ENCODE data around the gene TENM3. TPM values are rescaled to one million over a fixed set of nuclear protein-coding genes. Genes with fewer than 3 reads are reported as not detected.

The TENM3 gene
- total and polyA plus RNA-seq, 5 donors from 2014 or later = not detected

- no peaks in the 10 kb centered on the region for H3K4me1 Mint-ChIP-seq
- no peaks in the 10 kb centered on the region for H3K36me3 Mint-ChIP-seq
- no peaks in the 10 kb centered on the region for H3K9me3 Mint-ChIP-seq
- no peak overlapping the region for H3K4me3 Mint-ChIP-seq
- H3K27ac Mint-ChIP-seq = no peak overlapping the region
- no peaks in the 10 kb centered on the region for H3K27me3 Mint-ChIP-seq
- H3K4me3 ChIP-seq (ENCODE audit: low read depth, low read length) = no peak overlapping the region
- no peaks in the 10 kb centered on the region for H3K4me1 ChIP-seq (ENCODE audit: control insufficient read depth, insufficient read depth, low read length, poor library complexity, severe bottlenecking)
- no peaks in the 10 kb centered on the region for H3K27me3 ChIP-seq (ENCODE audit: control insufficient read depth, insufficient read depth, low read length)
- no peaks in the 10 kb centered on the region for H3K9me3 ChIP-seq (ENCODE audit: control insufficient read depth in 2 of 2, low read length in 2 of 2)
- DNase-seq (no peak), ATAC-seq (ENCODE audit: low read depth in 2 of 2) (no peak)
- H3K27ac ChIP-seq (ENCODE audit: insufficient read depth, low read length, poor library complexity, severe bottlenecking) = no peak overlapping the region
- H3K36me3 ChIP-seq (ENCODE audit: control insufficient read depth, insufficient read depth, low read length) = no peaks in the 10 kb centered on the region
Measured at GRCh38 chr4:182695842-182696241, 452.6 kb downstream of the TENM3 start.

- DNase-seq = no peak
- Mint-ChIP-seq H3K36me3 (no peaks in the 10 kb centered on the region), H3K4me3 (no peak overlapping the region), H3K27me3 (no peaks in the 10 kb centered on the region), H3K27ac (no peak overlapping the region), H3K9me3 (no peaks in the 10 kb centered on the region), H3K4me1 (no peaks in the 10 kb centered on the region)
- H3K27ac ChIP-seq (ENCODE audit: insufficient read depth, low read length, poor library complexity, severe bottlenecking) = no peak overlapping the region
- no peaks in the 10 kb centered on the region for H3K27me3 ChIP-seq (ENCODE audit: control insufficient read depth, insufficient read depth, low read length)
- H3K4me3 ChIP-seq (ENCODE audit: low read depth, low read length) = no peak overlapping the region
- H3K36me3 ChIP-seq (ENCODE audit: control insufficient read depth, insufficient read depth, low read length) = no peaks in the 10 kb centered on the region
- no peaks in the 10 kb centered on the region for H3K9me3 ChIP-seq (ENCODE audit: control insufficient read depth in 2 of 2, low read length in 2 of 2)
- no peaks in the 10 kb centered on the region for H3K4me1 ChIP-seq (ENCODE audit: control insufficient read depth, insufficient read depth, low read length, poor library complexity, severe bottlenecking)
- ATAC-seq (ENCODE audit: low read depth in 2 of 2) = no peak
Measured at GRCh38 chr4:182697094-182697493, 453.9 kb downstream of the TENM3 start.

DNA sequence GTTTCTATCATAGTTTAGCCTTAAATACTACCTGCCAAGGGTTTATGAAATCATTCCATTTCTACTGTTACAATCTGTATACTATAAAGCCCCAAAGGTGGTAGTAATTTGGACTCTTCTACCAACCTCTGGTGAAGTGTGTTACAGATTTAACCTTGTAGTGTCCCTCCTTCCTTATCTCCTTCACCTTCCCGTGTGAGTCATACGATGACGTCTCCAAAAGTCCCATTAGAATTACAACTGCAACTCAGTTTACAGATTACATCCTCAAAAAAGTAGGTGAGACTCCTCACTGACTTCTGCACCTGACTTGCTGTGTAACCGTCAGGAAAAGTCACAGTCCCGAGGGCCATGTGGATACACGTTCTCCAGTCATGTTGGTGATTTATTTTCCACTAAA is 455.0 kb downstream of the TENM3 start:
- H3K27ac Mint-ChIP-seq = no peak overlapping the region
- H3K36me3 Mint-ChIP-seq = no peaks in the 10 kb centered on the region
- H3K4me1 Mint-ChIP-seq = no peaks in the 10 kb centered on the region
- Histone ChIP-seq H3K36me3 (ENCODE audit: control insufficient read depth, insufficient read depth, low read length) (no peaks in the 10 kb centered on the region), H3K9me3 (ENCODE audit: control insufficient read depth in 2 of 2, low read length in 2 of 2) (no peaks in the 10 kb centered on the region), H3K4me3 (ENCODE audit: low read depth, low read length) (no peak overlapping the region), H3K27me3 (ENCODE audit: control insufficient read depth, insufficient read depth, low read length) (no peaks in the 10 kb centered on the region), H3K4me1 (ENCODE audit: control insufficient read depth, insufficient read depth, low read length, poor library complexity, severe bottlenecking) (no peaks in the 10 kb centered on the region), H3K27ac (ENCODE audit: insufficient read depth, low read length, poor library complexity, severe bottlenecking) (no peak overlapping the region)
- no peak for ATAC-seq (ENCODE audit: low read depth in 2 of 2)
- H3K9me3 Mint-ChIP-seq = no peaks in the 10 kb centered on the region
- DNase-seq = no peak
- no peaks in the 10 kb centered on the region for H3K27me3 Mint-ChIP-seq
- H3K4me3 Mint-ChIP-seq = no peak overlapping the region

- Mint-ChIP-seq H3K4me3 (no peak overlapping the region), H3K36me3 (no peaks in the 10 kb centered on the region), H3K9me3 (no peaks in the 10 kb centered on the region), H3K27me3 (no peaks in the 10 kb centered on the region), H3K4me1 (no peaks in the 10 kb centered on the region), H3K27ac (no peak overlapping the region)
- no peak overlapping the region for H3K4me3 ChIP-seq (ENCODE audit: low read depth, low read length)
- ATAC-seq (ENCODE audit: low read depth in 2 of 2) (no peak), DNase-seq (no peak)
- H3K27ac ChIP-seq (ENCODE audit: insufficient read depth, low read length, poor library complexity, severe bottlenecking) = no peak overlapping the region
- no peaks in the 10 kb centered on the region for H3K9me3 ChIP-seq (ENCODE audit: control insufficient read depth in 2 of 2, low read length in 2 of 2)
- H3K27me3 ChIP-seq (ENCODE audit: control insufficient read depth, insufficient read depth, low read length) = no peaks in the 10 kb centered on the region
- no peaks in the 10 kb centered on the region for H3K4me1 ChIP-seq (ENCODE audit: control insufficient read depth, insufficient read depth, low read length, poor library complexity, severe bottlenecking)
- H3K36me3 ChIP-seq (ENCODE audit: control insufficient read depth, insufficient read depth, low read length) = no peaks in the 10 kb centered on the region
Measured at GRCh38 chr4:182699201-182699600, 456.0 kb downstream of the TENM3 start.

DNA sequence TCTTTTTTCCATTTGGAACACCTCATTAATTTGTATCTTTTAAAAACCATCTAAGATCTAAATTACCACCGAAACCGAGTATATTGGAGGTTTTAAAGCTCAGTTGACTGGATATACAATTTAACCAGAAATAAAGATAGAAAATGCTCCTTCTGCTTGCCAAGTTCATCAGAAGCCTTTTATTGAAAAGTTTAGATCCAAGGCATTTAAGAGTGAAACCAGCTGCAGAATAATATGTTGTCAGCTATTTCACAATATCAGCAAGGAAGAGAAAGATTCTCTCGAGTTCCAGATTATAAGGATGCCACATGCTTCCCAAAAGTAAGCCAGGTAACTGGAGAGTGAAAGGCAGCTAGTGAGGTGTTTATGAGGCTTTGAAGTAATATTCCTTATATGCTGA is 456.6 kb downstream of the TENM3 start:
- H3K4me1 ChIP-seq (ENCODE audit: control insufficient read depth, insufficient read depth, low read length, poor library complexity, severe bottlenecking) = no peaks in the 10 kb centered on the region
- ATAC-seq (ENCODE audit: low read depth in 2 of 2) (no peak), DNase-seq (no peak)
- no peaks in the 10 kb centered on the region for H3K36me3 Mint-ChIP-seq
- no peak overlapping the region for H3K27ac Mint-ChIP-seq
- H3K4me3 Mint-ChIP-seq = no peak overlapping the region
- no peaks in the 10 kb centered on the region for H3K36me3 ChIP-seq (ENCODE audit: control insufficient read depth, insufficient read depth, low read length)
- H3K27ac ChIP-seq (ENCODE audit: insufficient read depth, low read length, poor library complexity, severe bottlenecking) = no peak overlapping the region
- no peak overlapping the region for H3K4me3 ChIP-seq (ENCODE audit: low read depth, low read length)
- H3K9me3 ChIP-seq (ENCODE audit: control insufficient read depth in 2 of 2, low read length in 2 of 2) = no peaks in the 10 kb centered on the region
- no peaks in the 10 kb centered on the region for H3K27me3 ChIP-seq (ENCODE audit: control insufficient read depth, insufficient read depth, low read length)
- H3K9me3 Mint-ChIP-seq = no peaks in the 10 kb centered on the region
- H3K27me3 Mint-ChIP-seq = no peaks in the 10 kb centered on the region
- H3K4me1 Mint-ChIP-seq = no peaks in the 10 kb centered on the region

- H3K36me3 Mint-ChIP-seq = no peaks in the 10 kb centered on the region
- Histone ChIP-seq H3K27me3 (ENCODE audit: control insufficient read depth, insufficient read depth, low read length) (no peaks in the 10 kb centered on the region), H3K4me3 (ENCODE audit: low read depth, low read length) (no peak overlapping the region), H3K4me1 (ENCODE audit: control insufficient read depth, insufficient read depth, low read length, poor library complexity, severe bottlenecking) (no peaks in the 10 kb centered on the region), H3K9me3 (ENCODE audit: control insufficient read depth in 2 of 2, low read length in 2 of 2) (no peaks in the 10 kb centered on the region), H3K36me3 (ENCODE audit: control insufficient read depth, insufficient read depth, low read length) (no peaks in the 10 kb centered on the region), H3K27ac (ENCODE audit: insufficient read depth, low read length, poor library complexity, severe bottlenecking) (no peak overlapping the region)
- H3K4me3 Mint-ChIP-seq = no peak overlapping the region
- no peak overlapping the region for H3K27ac Mint-ChIP-seq
- DNase-seq (no peak), ATAC-seq (ENCODE audit: low read depth in 2 of 2) (no peak)
- H3K9me3 Mint-ChIP-seq = no peaks in the 10 kb centered on the region
- no peaks in the 10 kb centered on the region for H3K27me3 Mint-ChIP-seq
- no peaks in the 10 kb centered on the region for H3K4me1 Mint-ChIP-seq
Measured at GRCh38 chr4:182700362-182701160, 457.4 kb downstream of the TENM3 start.

GRCh38 chr4:182704077-182704476 is 460.9 kb downstream of the TENM3 start:
- Mint-ChIP-seq H3K27ac (no peak overlapping the region), H3K9me3 (peaks cover 0 to 2% (median 0%) of the 10 kb centered on the region in 7 donors), H3K4me3 (no peak overlapping the region), H3K4me1 (no peaks in the 10 kb centered on the region), H3K36me3 (no peaks in the 10 kb centered on the region), H3K27me3 (no peaks in the 10 kb centered on the region)
- no peaks in the 10 kb centered on the region for H3K4me1 ChIP-seq (ENCODE audit: control insufficient read depth, insufficient read depth, low read length, poor library complexity, severe bottlenecking)
- no peak for ATAC-seq (ENCODE audit: low read depth in 2 of 2)
- no peaks in the 10 kb centered on the region for H3K36me3 ChIP-seq (ENCODE audit: control insufficient read depth, insufficient read depth, low read length)
- no peak overlapping the region for H3K4me3 ChIP-seq (ENCODE audit: low read depth, low read length)
- H3K27me3 ChIP-seq (ENCODE audit: control insufficient read depth, insufficient read depth, low read length) = no peaks in the 10 kb centered on the region
- H3K27ac ChIP-seq (ENCODE audit: insufficient read depth, low read length, poor library complexity, severe bottlenecking) = no peak overlapping the region
- H3K9me3 ChIP-seq (ENCODE audit: control insufficient read depth in 2 of 2, low read length in 2 of 2) = no peaks in the 10 kb centered on the region
- DNase-seq = no peak

- H3K36me3 ChIP-seq (ENCODE audit: control insufficient read depth, insufficient read depth, low read length) = no peaks in the 10 kb centered on the region
- no peak overlapping the region for H3K27ac Mint-ChIP-seq
- H3K36me3 Mint-ChIP-seq = no peaks in the 10 kb centered on the region
- DNase-seq (no peak), ATAC-seq (ENCODE audit: low read depth in 2 of 2) (no peak)
- H3K9me3 Mint-ChIP-seq = peaks cover 0 to 2% (median 0%) of the 10 kb centered on the region in 7 donors
- H3K27ac ChIP-seq (ENCODE audit: insufficient read depth, low read length, poor library complexity, severe bottlenecking) = no peak overlapping the region
- H3K9me3 ChIP-seq (ENCODE audit: control insufficient read depth in 2 of 2, low read length in 2 of 2) = no peaks in the 10 kb centered on the region
- no peaks in the 10 kb centered on the region for H3K4me1 ChIP-seq (ENCODE audit: control insufficient read depth, insufficient read depth, low read length, poor library complexity, severe bottlenecking)
- no peaks in the 10 kb centered on the region for H3K4me1 Mint-ChIP-seq
- H3K4me3 ChIP-seq (ENCODE audit: low read depth, low read length) = no peak overlapping the region
- no peak overlapping the region for H3K4me3 Mint-ChIP-seq
- H3K27me3 ChIP-seq (ENCODE audit: control insufficient read depth, insufficient read depth, low read length) = no peaks in the 10 kb centered on the region
- no peaks in the 10 kb centered on the region for H3K27me3 Mint-ChIP-seq
Measured at GRCh38 chr4:182704948-182705347, 461.7 kb downstream of the TENM3 start.
